Lung microvascular endothelial cell (primary cell): ENCODE data around the gene IZUMO1. TPM values are rescaled to one million over a fixed set of nuclear protein-coding genes. Genes with fewer than 3 reads are reported as not detected.
"Not testable (repeated sequence)": the region's sequence is repeated elsewhere in the genome, so short reads cannot be mapped to it uniquely, and the experiment has no call there.

Source experiments
- DNase-seq, 2 donors: peaks; one replicate each; pipeline versions ENCODE4 v3.0.0 to v3.0.0-alpha.2; 2010; ENCODE audit warnings: low read depth in 2 of 2
- total RNA-seq: library from RNA; depleted of rRNA; stranded (reverse); fragments of >200 nt; gene quantifications from 2 replicates; pipeline ENCODE4 v1.2.1, GENCODE V29; 2014

The IZUMO1 gene
- total RNA-seq = 0.20 and 0.22 TPM in 2 replicates

DNA sequence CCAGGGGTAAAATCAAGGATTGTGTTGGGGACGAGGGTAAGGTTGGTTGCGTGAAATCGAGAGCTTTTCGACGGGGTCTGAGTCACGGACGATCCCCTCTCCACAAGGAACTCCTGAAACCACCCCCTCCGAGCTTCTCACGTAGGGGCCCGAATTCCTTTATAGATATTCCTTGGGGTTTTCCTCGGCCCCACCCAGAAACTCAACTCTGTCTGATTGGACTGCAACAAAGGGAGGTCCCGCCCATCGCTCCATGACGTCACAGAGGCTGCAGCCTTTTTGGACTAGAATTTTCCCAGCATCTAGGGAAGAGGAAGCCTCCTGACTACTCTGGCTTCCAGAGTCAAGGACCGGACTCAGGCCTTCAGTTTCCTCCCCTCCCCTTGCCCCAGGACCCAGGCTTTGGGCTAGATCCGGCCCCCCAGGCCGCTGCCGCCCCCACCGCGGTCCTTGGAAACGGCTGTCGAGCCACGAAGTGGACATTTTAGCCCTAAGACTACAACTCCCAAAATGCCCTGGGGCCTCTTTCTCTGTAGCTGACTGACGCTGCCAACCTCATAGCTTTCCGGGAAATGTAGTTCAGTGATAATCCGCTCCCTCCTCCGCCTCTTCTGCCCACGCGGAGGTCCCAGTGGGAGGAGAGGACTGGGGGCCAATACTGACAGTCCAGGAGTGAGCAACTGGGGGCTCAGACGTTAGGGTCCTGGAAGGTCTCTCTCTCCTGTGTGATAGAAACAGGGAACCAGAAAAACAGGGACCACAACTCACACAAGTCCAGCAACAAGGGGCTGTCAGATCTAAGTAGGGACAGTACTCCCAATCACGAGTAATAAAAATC lies at the start of gene IZUMO1:
Gene IZUMO1, minus strand, starts transcription at position 172 of the 838 bp plus-strand sequence. CDS start 1,050 bp downstream, outside the sequence.
- DNase-seq = peak; percentile 91 to 94

DNA sequence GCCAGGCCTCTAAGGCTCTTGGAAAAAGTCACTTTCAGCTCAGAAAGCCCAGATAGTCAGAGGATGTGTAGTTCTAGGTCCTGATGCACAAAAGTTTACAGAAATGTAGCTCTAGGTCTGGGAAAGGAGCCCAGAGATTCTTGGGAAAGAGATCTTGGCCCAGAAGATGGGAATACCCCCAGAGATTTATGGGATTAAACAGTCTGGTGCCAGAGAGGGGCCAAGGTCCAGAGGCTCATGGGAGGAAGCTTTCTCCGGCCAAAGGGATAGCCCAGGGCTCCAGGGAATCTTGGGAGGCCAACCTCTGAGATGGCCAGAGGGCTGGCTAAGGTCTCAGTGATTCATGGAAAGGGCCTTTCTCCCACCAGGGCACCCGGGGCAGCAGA lies 49.0 kb upstream of the IZUMO1 start:
- DNase-seq = no peak

DNA sequence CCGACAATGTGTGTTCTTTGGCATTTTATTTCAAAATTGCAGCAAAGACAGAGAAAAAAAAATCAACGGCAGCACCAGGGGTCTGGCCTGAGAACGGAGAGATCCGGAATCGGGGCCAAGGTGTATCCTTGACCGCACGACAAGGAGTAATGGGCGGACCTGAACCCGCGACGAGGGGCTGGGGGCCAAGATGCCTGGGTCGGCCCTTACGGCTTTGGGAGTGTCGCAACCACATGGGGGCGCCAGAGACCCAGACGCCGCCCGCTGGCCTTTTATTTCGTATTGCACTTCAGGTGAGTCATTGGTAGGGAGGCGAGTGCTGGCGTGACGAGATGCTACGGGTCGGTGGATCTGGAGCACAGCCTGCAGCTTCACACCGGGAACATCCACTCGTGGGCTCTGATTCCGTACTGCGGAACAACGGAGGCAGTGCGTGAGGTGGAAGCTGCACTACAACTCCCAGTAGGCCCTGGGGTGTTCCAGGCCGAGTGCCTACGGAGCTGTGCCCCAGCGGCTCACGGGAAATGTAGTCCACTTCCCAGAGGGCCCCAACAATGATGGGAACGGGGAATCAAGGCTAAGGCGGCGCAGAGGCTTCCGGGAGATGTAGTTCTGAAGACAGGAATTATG lies 48.5 kb upstream of the IZUMO1 start:
- peak; percentile 93 to 94 for DNase-seq

DNA sequence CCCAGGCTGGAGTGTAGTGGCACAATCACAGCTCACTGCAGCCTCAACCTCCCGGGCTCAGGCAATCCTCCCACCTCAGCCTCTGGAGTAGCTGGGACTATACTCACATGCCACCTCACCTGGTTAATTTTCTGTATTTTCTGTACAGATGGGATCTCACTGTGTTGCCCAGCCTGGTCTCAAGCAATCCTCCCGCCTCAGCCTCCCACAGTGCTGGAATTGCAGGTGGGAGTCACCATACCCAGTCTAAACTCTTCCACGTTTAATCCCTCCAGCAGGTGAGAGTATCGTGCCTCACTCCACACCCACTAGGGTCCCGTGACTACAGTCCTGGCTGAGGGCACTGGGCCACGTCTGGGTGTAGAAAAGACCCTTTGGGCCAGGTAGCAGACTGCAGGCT lies 47.6 kb upstream of the IZUMO1 start:
- no peak for DNase-seq

DNA sequence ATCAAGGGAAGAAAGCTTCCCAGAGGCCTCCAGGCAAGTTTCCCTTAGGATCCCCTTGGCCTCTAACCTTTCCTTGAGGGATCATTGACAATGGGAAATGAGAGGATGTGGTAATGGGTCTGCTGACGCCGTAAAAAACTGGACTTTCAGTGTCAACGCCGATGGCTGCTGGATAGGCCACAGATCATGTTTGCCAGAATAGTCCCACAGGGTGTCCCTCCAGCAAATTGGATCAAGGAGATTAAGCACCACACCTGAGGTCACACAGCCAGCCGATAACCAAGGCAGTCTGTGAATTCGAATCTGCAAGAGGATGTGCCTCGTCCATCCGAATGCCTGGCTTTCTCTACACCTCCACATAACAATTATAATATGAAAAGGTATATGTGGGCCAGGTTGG lies 46.6 kb upstream of the IZUMO1 start:
- no peak for DNase-seq

DNA sequence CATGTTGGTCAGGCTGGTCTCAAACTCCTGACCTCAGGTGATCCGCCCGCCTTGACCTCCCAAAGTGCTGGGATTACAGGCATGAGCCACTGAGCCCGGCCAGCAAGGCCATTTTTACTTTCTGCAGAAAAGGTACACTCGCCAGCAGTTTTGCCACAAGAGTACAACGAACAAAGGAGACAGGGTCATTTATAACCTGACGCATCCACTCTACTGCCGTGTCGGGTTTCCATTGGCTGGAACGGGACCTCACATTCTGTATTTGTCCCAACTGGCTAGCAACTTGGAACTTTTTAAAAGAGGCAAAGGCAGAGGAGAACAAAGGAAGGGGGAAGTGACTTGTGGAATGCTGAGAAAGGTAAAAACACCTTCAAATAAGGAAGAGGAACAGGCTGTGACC lies 40.6 kb upstream of the IZUMO1 start:
- DNase-seq = not testable (repeated sequence)

DNA sequence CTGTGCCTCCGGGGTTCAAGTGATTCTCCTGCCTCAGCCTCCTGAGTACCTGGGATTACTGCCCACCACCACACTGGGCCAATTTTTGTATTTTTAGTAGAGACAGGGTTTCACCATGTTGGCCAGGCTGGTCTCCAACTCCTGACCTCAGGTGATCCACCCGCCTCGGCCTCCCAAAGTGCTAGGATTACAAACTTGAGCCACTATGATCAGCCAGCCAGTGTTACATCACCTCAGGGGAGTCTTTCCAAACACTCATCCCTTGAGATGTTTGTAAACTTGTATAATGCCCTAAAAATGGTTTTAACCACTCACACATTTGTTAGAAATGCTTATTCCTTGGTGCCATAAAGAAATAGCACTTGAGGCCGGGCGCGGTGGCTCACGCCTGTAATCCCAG lies 39.7 kb upstream of the IZUMO1 start:
- DNase-seq = not testable (repeated sequence)

DNA sequence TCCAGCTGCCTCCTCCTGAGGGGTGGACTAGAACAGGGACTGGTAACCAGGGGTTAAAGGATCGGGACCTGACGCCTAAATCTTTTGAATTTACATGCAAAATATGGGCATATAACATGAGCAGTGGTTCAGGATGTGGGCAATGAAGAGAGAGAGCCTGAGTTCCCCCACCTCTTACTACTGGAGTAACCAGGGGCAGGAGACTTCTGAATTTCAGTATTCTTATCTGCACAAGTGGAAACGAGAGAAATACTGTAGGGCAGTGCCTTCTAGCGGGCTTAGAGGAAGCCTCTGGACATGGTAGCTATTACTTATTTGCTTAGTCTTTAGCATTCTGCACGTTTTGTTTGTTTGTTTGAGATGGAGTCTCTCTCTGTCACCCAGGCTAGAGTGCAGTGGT lies 37.8 kb upstream of the IZUMO1 start:
- DNase-seq = peak in 1 of 2 donors; percentile 40

DNA sequence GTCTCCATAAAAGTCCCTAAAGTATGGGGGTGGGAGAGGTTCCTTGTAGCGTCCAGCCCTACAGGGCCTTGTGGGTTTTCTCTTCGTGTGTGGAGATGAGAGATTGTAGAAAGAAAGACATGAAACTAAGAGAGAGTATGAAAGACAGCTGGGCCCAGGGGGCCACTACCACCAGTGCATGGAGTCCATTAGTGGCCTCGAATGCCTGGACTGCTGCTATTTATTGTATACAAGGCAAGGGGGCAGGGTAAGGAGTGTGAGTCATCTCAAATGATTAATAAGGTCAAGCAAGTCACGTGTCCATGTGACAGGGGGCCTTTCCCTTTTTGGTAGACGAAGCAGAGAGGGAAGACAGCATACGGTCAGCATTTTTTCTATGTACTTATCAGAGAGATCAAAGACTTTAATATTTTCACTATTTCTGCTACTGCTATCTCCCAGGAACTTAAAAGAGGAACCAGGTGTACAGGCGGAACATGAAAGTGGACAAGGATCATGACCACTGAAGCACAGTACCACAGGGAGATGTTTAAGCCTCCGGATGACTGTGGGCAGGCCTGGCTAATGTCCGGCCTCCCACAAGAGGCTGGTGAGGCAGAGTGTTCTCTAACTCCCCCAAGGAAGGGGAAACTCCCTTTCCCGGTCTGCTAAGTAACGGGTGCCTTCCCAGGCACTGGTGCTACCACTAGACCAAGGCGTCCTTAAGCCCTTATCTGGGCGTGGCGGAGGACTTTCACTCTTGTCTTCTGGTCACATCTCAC lies 34.1 kb upstream of the IZUMO1 start:
- DNase-seq = peak in 1 of 2 donors; percentile 80

DNA sequence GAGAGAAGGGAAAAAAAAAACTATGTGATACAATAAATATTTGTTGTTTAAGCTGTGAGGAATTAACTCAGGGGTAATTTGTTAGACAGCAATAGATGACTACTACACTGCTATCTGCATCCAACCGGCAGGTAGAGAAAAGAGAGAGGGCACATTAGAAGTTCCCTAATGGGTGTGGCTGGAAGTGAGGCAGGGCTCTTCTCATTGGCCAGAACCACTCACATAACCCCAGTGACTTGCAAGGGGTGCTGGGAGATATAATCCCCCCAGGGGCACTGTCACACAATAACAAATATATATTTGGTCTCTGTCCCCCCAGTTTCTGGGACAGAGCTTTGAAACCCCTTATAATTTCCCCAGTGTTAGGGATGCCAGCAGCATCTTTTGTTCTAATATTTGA lies 32.9 kb upstream of the IZUMO1 start:
- no peak for DNase-seq

DNA sequence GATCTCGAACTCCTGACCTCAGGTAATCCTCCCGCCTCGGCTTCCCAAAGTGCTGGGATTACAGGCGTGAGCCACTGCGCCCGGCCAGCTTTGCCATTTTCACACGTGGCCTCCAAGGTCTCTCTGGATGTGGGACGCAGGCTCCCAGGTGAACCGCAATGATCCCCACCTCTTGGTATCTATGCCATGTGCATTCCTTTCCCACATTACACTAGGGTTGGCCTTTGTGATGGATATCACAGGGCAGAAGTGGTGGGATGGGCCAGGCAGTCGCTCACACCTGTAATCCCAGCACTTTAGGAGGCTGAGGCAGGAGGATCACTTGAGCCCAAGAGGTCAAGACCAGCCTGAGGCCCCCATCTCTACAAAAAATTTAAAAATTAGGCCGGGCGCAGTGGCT lies 31.0 kb upstream of the IZUMO1 start:
- DNase-seq = no peak

DNA sequence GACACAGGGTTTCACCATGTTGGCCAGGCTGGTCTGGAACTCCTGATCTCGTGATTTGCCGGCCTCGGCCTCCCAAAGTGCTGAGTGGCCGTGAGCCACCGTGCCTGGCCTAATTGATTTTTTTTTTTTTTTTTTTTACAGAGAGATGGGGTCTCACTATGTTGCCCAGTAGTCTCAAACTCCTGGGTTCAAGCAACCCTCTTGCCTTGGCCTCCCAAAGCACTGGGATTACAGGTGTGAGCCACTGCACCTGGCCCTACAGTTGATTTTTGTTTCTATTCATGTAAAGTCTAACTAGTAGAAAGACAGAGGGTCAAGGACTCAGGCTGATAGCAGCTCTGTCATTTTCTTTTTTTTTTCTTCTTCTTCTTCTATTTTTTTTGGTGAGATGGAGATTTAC lies 30.4 kb upstream of the IZUMO1 start:
- no peak for DNase-seq

DNA sequence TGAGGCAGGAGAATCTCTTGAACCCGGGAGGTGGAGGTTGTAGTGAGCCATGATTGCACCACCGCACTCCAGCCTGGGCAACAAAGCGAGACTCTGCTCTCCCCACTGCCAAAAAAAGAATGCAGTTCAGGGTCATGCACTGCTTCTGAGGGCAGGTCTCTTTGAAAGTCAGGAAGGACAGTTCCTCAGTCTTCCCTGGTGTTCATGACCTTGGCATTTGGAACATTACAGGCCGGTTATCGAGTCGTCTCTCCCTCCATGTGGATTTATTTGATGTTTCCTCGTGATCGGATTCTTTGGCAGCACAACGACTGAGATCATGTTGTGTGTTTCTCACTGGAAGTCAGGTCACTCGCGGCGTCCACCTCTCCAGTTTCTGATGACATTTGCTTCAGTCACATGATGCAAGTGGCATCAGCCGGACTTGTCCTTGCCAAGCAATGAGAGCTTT lies 25.8 kb upstream of the IZUMO1 start:
- DNase-seq = peak; percentile 37 to 93

DNA sequence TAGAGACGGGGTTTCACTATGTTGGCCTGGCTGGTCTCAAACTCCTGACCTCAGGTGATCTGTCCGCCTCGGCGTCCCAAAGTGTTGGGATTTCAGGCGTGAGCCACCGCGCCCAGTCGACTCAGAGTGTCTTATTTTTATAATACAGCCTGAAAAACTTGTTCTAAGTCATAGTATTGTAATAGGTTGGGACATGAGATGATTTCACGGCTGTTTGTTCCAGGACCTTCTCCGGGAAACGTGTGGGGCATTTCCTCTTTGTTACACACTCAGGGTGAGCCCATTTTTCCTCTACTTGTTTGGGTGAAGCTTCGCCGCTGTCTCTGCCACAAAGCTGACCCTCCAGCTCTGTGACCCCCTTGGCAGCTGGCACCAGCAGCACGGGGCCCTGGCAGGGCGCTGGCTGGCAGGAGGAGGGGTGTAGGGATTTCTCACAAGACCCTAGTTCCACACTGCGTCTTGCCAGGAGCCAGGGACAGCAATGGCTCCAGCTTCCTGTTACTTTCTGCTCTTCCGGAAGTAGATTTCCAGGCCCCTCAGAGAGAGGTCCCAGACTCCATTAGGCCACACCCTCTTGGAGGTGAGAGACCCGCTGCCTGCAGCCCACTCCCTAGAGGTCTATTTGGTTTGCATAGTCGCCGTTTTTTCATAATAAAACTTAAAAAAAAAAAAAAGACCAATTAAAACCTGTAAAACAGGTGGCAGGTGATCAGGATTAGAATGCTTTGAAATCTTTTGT lies 24.2 kb upstream of the IZUMO1 start:
- DNase-seq = no peak

DNA sequence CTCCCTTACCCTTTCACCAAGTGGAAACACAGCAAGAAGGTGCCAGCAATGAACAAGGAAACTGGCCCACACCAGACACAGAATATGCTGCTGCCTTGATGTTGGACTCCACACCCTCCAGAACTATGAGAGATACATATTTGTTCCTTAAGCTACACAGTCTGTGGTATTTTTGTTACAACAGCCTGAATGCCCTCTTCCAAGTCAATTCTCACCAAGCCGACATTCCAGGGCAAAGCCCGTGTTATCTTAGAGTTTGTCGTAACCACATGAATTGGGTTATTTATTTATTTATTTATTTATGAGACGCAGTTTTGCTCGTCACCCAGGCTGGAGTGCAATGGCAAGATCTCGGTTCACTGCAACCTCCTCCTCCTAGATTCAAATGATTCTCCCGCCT lies 23.6 kb upstream of the IZUMO1 start:
- no peak for DNase-seq

DNA sequence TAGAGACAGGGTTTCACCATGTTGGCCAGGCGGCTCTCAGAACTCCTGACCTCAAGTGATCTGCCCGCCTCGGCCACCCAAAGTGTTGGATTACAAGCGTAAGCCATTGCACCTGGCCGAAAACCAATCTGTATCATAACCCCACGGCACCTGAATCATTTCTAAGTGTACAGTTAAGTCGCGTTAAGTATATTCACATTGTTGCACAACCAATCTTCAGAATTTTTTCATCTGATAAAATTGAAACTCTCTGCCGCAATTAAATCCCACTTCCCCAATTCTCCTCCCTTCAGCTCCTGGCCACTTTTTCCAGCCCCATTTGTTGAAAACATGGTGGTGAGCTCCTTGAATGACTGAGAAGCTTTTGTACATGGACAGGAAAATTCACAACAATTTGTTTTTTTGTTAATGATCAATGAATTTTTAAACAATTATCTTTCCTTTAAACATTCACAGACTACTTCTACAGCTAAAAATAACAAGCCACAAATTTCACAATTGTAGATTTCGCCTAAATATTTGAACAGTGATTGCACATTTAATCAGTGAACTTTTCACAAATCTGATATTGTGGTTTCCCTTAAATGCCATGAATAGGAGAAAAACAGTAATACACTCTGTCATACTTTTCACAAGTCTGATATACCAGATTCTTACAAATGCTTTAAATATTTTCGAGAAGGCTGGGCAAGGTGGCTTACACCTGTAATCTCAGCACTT lies 22.4 kb upstream of the IZUMO1 start:
- DNase-seq = no peak

DNA sequence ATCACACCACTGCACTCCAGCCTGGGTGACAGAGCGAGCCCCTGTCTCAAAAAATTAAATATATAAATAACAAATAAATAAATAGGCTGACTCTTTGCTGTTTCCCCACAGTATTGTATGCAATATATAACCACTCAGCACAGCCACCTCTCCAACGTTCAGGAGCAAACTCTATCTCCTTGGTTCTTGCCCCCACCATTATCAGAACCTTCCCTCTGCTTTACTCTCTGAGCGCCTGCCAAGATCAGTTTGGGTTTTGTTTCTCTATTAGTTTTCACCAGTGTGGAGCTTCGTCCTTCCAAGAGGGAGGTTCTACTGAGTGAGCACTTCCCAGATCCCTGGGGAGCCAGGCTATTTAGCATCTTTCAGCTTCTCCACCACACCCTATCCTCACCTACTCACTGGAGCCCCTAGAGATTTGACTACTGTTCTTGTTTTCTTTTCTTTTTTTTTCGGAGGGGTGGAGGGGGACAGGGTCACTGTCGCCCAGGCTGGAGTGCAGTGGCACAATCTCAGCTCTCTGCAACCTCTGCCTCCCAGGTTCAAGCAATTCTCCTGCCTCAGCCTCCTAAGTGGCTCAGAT lies 21.6 kb upstream of the IZUMO1 start:
- not testable (repeated sequence) for DNase-seq

DNA sequence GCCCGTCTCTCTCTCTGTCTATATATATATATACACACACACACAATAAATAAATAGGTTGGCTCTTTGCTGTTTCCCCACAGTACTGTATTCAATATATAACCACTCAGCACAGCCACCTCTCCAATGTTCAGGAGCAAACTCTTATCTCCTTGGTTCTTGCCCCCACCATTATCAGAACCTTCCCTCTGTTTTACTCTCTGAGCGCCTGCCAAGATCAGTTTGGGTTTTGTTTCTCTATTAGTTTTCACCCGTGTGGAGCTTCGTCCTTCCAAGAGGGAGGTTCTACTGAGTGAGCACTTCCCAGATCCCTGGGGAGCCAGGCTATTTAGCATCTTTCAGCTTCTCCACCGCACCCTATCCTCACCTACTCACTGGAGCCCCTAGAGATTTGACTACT lies 19.1 kb upstream of the IZUMO1 start:
- not testable (repeated sequence) for DNase-seq

DNA sequence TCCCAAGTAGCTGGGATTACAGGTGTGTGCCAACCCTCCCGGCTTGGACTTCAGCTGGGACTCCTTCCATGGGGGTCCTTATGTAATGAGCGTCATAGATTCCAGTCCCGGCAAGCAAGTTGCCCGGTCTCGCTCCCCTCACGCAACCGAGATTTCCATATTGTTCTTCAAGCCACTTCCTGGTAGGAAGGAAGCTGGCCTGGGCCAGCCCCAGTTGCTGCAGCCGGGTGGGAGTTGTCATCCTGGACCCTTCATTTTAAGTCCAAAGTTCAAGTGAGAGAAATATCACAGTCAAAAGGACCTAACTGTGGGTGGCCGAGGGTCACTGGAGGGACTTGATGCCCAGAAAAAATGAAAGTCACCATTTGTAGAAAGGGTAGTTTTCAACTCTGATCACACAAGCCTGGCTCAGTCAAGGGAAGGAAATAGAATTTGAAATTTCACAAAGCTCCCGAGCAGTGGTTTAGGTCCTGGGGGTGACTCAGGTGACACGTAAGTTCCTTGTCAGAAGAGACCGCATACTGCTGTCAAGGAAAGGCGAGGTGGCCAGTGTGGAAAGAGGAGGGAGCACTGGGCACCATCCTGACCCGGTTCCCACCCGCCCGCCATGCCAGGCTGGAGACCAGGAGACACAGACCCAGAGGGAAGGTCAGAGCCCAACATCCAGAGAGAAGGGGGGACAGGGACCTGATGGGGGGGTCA lies 13.9 kb upstream of the IZUMO1 start:
- DNase-seq = peak; percentile 62 to 74

DNA sequence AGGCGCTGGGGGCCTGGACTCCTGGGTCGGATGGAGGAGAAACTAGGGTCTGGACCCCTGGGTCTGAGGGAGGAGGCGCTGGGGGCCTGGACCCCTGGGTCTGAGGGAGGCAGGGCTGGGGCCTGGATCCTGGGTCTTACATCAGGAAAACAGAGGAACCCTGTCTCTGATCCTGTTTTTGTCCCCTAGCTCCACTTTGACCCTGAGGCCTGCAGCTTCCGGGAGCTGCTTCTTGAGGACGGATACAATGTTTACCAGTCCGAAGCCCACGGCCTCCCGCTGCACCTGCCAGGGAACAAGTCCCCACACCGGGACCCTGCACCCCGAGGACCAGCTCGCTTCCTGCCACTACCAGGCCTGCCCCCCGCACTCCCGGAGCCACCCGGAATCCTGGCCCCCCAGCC lies 11.0 kb upstream of the IZUMO1 start:
- no peak for DNase-seq
